Measurements from ENCODE around the gene KRT8. TPM values are rescaled to one million over a fixed set of nuclear protein-coding genes. Genes with fewer than 3 reads are reported as not detected.
"Not testable (repeated sequence)": the region's sequence is repeated elsewhere in the genome, so short reads cannot be mapped to it uniquely, and the experiment has no call there.

The KRT8 gene
- 1 to 10 TPM in 1 of 2 experiments, under 1 TPM in 1; 0.56 to 1.1 TPM for total RNA-seq

DNA sequence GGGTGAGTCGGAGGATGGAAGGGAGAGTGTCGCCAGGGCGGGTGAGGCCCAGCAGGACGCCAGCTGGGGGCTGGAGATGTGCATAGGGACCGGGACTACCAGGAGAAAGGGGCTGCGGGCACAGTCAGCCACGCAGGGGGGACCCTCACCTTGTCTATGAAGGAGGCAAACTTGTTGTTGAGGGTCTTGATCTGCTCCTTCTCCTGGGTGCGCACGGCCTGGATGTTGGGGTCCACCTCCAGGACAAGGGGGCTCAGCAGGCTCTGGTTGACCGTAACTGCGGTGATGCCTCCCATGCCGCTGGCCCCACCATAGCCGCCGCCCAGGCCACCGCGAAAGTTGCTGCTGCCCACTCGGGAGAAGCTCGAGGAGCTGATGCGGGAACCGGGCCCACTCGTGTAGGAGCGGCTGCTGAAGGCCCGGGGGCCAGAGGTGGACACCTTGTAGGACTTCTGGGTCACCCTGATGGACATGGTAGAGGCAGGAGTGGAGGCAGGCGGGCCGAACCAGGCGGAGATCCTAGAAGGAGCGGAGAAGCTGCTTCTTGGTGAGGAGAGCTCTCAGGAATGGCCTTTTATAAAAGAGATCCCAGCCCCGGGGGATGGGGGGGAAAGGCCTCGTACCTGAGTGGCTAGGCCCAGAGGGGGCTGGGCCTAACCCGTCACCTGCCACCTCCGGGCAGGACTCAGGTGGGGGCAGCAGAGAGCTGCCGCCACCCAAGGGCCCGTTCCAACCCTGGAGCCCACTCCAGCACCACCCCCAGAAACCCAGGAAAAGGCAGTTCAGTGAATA is at the start of gene KRT8:
KRT8 (minus strand) TSS at position 568 of the 792 bp plus-strand sequence; CDS start at position 473, 95 bp downstream.
- H3K36me3 Mint-ChIP-seq (ENCODE audit: low read depth); H3K4me1 Mint-ChIP-seq; H3K27me3 Mint-ChIP-seq; POLR2A ChIA-PET; ATAC-seq; intact Hi-C loops (cut with DNase I, micrococcal nuclease); H3K9me3 Mint-ChIP-seq (ENCODE audit: low read depth); DNase-seq; CTCF ChIA-PET: not testable (repeated sequence)
- Mint-ChIP-seq H3K27ac (peak within 1 kb of the TSS; percentile 62), H3K4me3 (peak within 1 kb of the TSS; percentile 48)

DNA sequence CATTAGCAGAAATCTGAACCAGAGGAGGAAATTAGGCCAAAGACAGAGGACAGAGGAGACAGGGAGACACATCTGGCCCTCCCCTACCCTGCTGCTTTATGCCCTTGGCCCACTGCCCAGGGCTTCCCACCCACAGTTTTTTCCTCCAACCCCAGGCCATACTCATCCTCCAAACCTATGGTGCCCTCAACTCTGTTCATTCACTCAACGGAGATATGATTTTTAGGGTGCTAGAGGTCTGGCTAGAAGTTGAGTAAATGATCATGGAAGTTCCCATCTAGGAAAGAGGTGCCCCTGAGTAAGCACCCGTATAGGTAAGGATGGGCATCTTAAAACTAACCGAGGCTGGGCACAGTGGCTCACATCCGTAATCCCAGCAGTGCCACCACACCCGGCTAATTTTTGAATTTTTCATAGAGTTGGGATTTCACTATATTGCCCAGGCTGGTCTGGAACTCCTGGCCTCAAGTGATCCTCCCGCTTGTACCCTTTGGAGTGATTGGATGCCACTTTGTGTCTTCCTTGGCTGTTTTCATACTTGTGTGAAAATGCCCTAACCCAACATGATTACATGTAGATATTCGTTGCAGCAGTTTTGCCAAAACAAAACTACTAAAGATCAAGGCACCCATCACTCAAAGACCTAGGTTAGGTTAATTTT is 48.4 kb upstream of the KRT8 start:
- ChIA-PET CTCF (no interaction called here), POLR2A (no interaction called here)
- DNase-seq (no peak), ATAC-seq (no peak)
- H3K27ac Mint-ChIP-seq = no peak overlapping the region
- H3K9me3 Mint-ChIP-seq (ENCODE audit: low read depth) = no peaks in the 10 kb centered on the region
- H3K4me3 Mint-ChIP-seq = no peak overlapping the region
- H3K4me1 Mint-ChIP-seq = peaks cover 4% of the 10 kb centered on the region
- no peaks in the 10 kb centered on the region for H3K27me3 Mint-ChIP-seq
- H3K36me3 Mint-ChIP-seq (ENCODE audit: low read depth) = no peaks in the 10 kb centered on the region
- intact Hi-C loops (cut with DNase I, micrococcal nuclease) = no loop called here

DNA sequence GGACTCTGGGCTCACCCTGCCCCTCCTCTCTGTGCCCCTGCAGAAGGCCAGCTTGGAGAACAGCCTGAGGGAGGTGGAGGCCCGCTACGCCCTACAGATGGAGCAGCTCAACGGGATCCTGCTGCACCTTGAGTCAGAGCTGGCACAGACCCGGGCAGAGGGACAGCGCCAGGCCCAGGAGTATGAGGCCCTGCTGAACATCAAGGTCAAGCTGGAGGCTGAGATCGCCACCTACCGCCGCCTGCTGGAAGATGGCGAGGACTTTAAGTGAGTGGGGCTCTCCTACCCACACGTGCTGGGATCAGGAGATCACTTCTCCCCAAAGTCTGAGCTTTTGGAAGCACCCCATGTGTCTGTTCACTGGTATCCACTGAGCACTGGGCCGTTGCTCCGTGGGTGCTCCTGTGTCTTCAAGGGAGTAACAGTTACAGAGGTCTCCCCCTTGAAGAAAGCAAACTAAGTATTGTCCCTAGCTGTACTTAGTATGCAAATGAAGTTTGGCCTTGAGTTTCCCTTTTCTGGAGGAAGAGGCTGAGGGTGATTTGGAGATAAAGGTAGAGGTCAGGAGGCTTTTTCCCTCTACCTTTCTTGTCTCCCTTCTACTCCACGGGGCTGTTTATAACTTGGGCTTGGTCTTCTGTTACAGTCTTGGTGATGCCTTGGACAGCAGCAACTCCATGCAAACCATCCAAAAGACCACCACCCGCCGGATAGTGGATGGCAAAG is 47.4 kb upstream of the KRT8 start:
- POLR2A ChIA-PET = interaction anchor here (0.6 kb wide), 1 partner anchor 40 kb away, joined by 5 read pairs; no protein-coding TSS in a partner anchor
- intact Hi-C loops (cut with DNase I, micrococcal nuclease) = no loop called here
- CTCF ChIA-PET = interaction anchor here (0.8 to 2.0 kb wide), 5 partner anchors 10 to 73 kb away, joined by 3 to 9 read pairs (median 3); no protein-coding TSS in a partner anchor
- H3K4me3 Mint-ChIP-seq = no peak overlapping the region
- H3K9me3 Mint-ChIP-seq (ENCODE audit: low read depth) = no peaks in the 10 kb centered on the region
- no peaks in the 10 kb centered on the region for H3K36me3 Mint-ChIP-seq (ENCODE audit: low read depth)
- peaks cover 4% of the 10 kb centered on the region for H3K4me1 Mint-ChIP-seq
- no peaks in the 10 kb centered on the region for H3K27me3 Mint-ChIP-seq
- no peak overlapping the region for H3K27ac Mint-ChIP-seq
- no peak for DNase-seq
- ATAC-seq = no peak

DNA sequence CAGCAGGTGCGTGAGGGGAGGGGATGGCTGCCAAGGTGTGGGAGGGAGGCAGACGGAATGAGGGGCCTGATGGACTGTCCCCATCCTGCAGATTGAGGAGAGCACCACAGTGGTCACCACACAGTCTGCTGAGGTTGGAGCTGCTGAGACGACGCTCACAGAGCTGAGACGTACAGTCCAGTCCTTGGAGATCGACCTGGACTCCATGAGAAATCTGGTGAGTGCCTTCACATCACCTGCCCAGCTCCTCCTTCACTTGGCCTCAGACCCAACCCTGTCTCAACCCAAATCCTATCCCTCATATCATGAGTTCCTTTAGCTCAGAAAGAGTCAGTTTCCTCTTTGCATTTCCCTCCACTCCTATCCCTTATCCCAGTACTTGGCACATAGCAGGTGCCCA is 46.8 kb upstream of the KRT8 start:
- Mint-ChIP-seq H3K4me1 (peaks cover 4% of the 10 kb centered on the region), H3K36me3 (ENCODE audit: low read depth) (no peaks in the 10 kb centered on the region), H3K4me3 (no peak overlapping the region), H3K27ac (no peak overlapping the region), H3K9me3 (ENCODE audit: low read depth) (no peaks in the 10 kb centered on the region), H3K27me3 (no peaks in the 10 kb centered on the region)
- ATAC-seq (no peak), DNase-seq (no peak)
- POLR2A ChIA-PET = no interaction called here
- CTCF ChIA-PET = interaction anchor here (0.6 to 2.0 kb wide), 8 partner anchors 10 to 124 kb away, joined by 3 to 9 read pairs (median 3); no protein-coding TSS in a partner anchor
- intact Hi-C loops (cut with DNase I, micrococcal nuclease) = no loop called here

DNA sequence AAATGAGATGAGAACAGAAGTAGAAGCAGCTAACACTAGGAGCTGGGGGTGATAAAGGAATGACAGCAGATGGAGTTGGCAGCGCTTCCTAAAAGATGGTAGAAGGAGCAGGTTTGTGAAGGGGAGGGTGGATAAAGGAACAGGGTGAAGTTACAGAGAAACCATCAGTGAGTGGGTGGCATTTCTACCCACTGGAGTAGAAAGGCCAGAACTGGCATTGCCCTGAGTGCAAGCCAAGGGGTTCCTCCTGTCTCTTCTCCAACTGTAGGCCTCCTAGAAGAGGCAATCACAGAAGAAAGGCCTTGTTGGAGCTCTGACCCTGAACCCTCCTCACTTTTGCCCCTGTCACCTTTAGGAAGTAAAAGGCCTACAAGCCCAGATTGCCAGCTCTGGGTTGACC is 46.2 kb upstream of the KRT8 start:
- DNase-seq = no peak
- Mint-ChIP-seq H3K27me3 (no peaks in the 10 kb centered on the region), H3K27ac (no peak overlapping the region), H3K4me1 (peaks cover 4% of the 10 kb centered on the region), H3K4me3 (no peak overlapping the region), H3K9me3 (ENCODE audit: low read depth) (no peaks in the 10 kb centered on the region), H3K36me3 (ENCODE audit: low read depth) (no peaks in the 10 kb centered on the region)
- no peak for ATAC-seq
- intact Hi-C loops (cut with DNase I, micrococcal nuclease) = no loop called here
- POLR2A ChIA-PET = no interaction called here
- CTCF ChIA-PET = interaction anchor here (0.6 to 2.0 kb wide), 6 partner anchors 9 to 125 kb away, joined by 3 to 9 read pairs (median 3); no protein-coding TSS in a partner anchor

DNA sequence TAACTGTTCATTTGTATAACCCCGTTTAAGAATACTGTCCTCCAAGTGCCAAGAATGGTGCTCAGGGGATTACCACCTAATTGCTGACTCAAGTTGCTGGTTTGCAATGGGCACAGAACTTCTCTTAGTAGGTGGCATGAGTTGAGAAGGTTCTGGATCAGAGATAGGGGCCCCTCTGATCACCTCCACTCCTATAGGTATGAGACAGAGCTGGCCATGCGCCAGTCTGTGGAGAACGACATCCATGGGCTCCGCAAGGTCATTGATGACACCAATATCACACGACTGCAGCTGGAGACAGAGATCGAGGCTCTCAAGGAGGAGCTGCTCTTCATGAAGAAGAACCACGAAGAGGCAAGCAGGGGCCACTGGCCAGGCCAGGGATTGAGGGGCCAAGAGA is 45.7 kb upstream of the KRT8 start:
- ChIA-PET POLR2A (no interaction called here), CTCF (interaction anchor here (1.6 to 2.0 kb wide), 3 partner anchors 8 to 71 kb away, joined by 3 to 9 read pairs (median 4); no protein-coding TSS in a partner anchor)
- H3K27me3 Mint-ChIP-seq = no peaks in the 10 kb centered on the region

DNA sequence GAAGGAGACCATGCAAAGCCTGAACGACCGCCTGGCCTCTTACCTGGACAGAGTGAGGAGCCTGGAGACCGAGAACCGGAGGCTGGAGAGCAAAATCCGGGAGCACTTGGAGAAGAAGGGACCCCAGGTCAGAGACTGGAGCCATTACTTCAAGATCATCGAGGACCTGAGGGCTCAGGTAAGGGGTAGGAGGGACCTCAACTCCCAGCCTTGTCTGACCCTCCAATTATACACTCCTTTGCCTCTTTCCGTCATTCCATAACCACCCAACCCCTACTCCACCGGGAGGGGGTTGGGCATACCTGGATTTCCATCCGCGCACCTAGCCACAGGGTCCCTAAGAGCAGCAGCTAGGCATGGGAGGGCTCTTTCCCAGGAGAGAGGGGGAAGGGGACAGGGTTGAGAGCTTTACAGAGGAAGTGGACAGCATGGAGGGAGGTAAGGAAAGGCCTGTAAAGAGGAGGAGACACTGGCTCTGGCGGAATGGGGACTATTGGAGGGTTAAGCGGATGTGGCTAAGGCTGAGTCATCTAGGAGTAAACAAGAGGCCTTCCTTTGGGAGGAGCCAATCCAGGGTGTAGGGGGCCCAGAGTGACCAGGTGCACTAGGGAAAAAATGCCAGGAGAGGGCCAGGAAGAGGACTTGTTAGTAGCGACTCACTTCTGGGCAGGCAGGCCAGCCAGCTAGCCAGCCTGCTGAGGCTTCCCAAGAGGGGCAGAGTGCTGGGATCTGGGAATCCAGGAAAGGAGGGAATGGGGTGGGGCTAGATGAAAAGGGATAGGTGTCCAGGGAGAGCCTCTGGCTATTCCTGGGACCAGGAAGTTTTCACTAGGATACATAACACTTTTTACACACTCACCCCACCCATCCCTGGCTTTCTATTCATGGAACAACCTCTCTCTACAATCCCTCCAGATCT is 44.8 kb upstream of the KRT8 start:
- CTCF ChIA-PET = no interaction called here
- no peak for DNase-seq
- Mint-ChIP-seq H3K9me3 (ENCODE audit: low read depth) (no peaks in the 10 kb centered on the region), H3K27me3 (peaks cover 2% of the 10 kb centered on the region), H3K4me3 (peak overlapping the region; percentile 61), H3K27ac (no peak overlapping the region), H3K4me1 (peaks cover 4% of the 10 kb centered on the region), H3K36me3 (ENCODE audit: low read depth) (no peaks in the 10 kb centered on the region)
- intact Hi-C loops (cut with DNase I, micrococcal nuclease) = loop anchor here in 1 of 2 experiments (2.0 kb wide), 1 partner anchor 57 kb away; the partner anchor contains the start of gene EIF4B
- POLR2A ChIA-PET = no interaction called here
- ATAC-seq = no peak

More for the DNA sequence above, 45.7 kb upstream of the KRT8 start:
- Mint-ChIP-seq H3K36me3 (ENCODE audit: low read depth) (no peaks in the 10 kb centered on the region), H3K4me1 (peaks cover 4% of the 10 kb centered on the region), H3K4me3 (no peak overlapping the region), H3K27ac (no peak overlapping the region), H3K9me3 (ENCODE audit: low read depth) (no peaks in the 10 kb centered on the region)
- DNase-seq (no peak), ATAC-seq (no peak)
- intact Hi-C loops (cut with DNase I, micrococcal nuclease) = no loop called here

DNA sequence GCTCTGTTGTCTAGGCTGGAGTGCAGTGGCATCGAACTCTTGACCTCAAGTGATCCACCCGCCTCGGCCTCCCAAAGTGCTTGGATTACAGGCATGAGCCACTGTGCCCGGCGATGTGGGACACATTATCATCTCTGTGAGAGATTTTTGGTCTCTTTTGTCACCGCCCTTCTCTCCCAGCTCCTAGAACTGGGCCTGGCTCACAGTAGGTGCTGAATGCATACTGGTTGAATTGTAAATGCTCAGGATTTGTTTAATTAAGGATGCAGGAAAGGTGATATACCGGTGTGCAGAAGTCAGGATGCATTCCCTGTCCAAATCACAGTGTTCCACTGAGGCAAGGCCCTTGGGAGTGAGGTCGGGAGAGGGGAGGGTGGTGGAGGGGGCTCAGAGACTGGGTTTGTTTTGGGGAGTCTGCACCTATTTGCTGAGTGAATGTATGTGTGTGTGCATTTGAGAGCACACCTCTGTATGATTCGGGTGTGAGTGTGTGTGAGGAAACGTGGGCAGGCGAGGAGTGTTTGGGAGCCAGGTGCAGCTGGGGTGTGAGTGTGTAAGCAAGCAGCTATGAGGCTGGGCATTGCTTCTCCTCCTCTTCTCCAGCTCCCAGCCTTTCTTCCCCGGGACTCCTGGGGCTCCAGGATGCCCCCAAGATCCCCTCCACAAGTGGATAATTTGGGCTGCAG is 43.0 kb upstream of the KRT8 start:
- Mint-ChIP-seq H3K9me3 (ENCODE audit: low read depth) (no peaks in the 10 kb centered on the region), H3K27ac (peak overlapping the region; percentile 88), H3K27me3 (peaks cover 2% of the 10 kb centered on the region), H3K4me1 (peaks cover 4% of the 10 kb centered on the region), H3K36me3 (ENCODE audit: low read depth) (no peaks in the 10 kb centered on the region), H3K4me3 (peak overlapping the region; percentile 76)
- ChIA-PET POLR2A (interaction anchor here (0.7 kb wide), 1 partner anchor 19 kb away, joined by 4 read pairs; no protein-coding TSS in a partner anchor), CTCF (interaction anchor here (0.9 to 1.3 kb wide), 3 partner anchors 9 to 68 kb away, joined by 3 to 5 read pairs (median 3); no protein-coding TSS in a partner anchor)
- intact Hi-C loops (cut with DNase I, micrococcal nuclease) = loop anchor here in 1 of 2 experiments (2.0 kb wide), 1 partner anchor 59 kb away; the partner anchor contains the start of gene EIF4B
- ATAC-seq (no peak), DNase-seq (no peak)

DNA sequence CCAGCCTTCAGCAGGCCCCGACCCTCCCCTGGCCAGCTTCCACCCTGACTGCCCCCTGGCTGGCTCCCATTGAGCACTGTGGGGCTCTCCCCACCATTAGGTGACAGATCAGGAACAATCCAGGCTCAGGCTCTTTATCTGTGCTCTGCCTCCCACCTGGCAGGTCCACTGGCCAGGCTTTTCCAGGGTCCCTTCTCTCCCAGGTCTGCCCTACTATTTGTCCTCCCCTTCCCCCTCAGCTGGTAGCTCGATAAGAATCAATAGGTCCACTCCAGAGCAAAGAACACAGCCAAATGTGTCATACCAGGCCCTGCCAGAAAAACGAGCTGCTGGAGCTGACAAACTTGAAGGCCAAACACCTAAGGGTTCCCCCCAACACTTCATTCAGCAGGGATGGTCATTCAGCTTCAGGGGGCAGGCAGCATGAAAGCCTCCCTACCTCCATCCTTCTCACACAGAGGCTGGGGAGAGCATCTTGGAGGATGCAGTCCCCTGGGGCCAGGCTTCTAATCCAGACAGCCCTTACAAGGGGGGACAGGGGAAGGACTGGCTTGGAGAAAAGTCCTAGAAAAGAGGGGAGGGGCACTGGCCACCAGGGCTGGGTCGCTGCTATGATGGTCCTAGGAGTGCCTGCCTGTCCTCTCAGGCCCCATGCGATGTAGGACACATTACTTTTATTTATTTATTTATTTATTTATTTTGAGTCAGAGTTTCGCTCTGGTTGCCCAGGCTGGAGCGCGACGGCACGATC is 42.1 kb upstream of the KRT8 start:
- CTCF ChIA-PET = interaction anchor here (0.9 to 1.6 kb wide), 4 partner anchors 10 to 63 kb away, joined by 3 to 4 read pairs (median 3); no protein-coding TSS in a partner anchor
- Mint-ChIP-seq H3K27me3 (peaks cover 2% of the 10 kb centered on the region), H3K9me3 (ENCODE audit: low read depth) (no peaks in the 10 kb centered on the region), H3K36me3 (ENCODE audit: low read depth) (no peaks in the 10 kb centered on the region), H3K27ac (no peak overlapping the region), H3K4me1 (peaks cover 4% of the 10 kb centered on the region), H3K4me3 (no peak overlapping the region)
- ATAC-seq (no peak), DNase-seq (no peak)
- intact Hi-C loops (cut with DNase I, micrococcal nuclease) = no loop called here
- POLR2A ChIA-PET = no interaction called here
